GM12874 (cell line): ENCODE data around the gene DNAH8.

ENCODE experiments used
- CTCF ChIP-seq: IDR thresholded peaks from 2 replicates; pipeline ENCODE4 v1.5.1; 2011; ENCODE audit warnings: low read depth, mild to moderate bottlenecking, control low read depth, low read length, moderate library complexity; ENCODE audit not compliant: insufficient read depth

The DNAH8 gene

GRCh38 chr6:38837101-38837500 lies 122.0 kb downstream of the DNAH8 start:
- TF ChIP-seq CTCF = no peak

- no peak for TF ChIP-seq CTCF
These were observed 128.7 kb downstream of the DNAH8 start for GRCh38 chr6:38843798-38844197.

- no peak for TF ChIP-seq CTCF
These were observed 130.8 kb downstream of the DNAH8 start for GRCh38 chr6:38845931-38846330.

- no peak for TF ChIP-seq CTCF
These were observed 131.2 kb downstream of the DNAH8 start for GRCh38 chr6:38846361-38846760.

- no peak for TF ChIP-seq CTCF
These were observed 131.7 kb downstream of the DNAH8 start for GRCh38 chr6:38846844-38847243.

GRCh38 chr6:38847497-38847896 lies 132.4 kb downstream of the DNAH8 start:
- no peak for TF ChIP-seq CTCF

GRCh38 chr6:38848760-38849159 lies 133.6 kb downstream of the DNAH8 start:
- no peak for TF ChIP-seq CTCF

- no peak for TF ChIP-seq CTCF
These were observed 137.1 kb downstream of the DNAH8 start for GRCh38 chr6:38852215-38852614.
